Mesothelial cell of epicardium (in vitro differentiated cells): ENCODE results near the gene ISOC2. TPM values are rescaled to one million over a fixed set of nuclear protein-coding genes. Genes with fewer than 3 reads are reported as not detected.

Source experiments
- DNase-seq, 2 experiments: peaks; one replicate each; pipeline ENCODE4 v3.0.0; 2021; ENCODE audit warnings: low spot score in 2 of 2; ENCODE audit not compliant: unreplicated experiment in 2 of 2
- H3K27ac Mint-ChIP-seq: 2 replicates; pipeline ENCODE4 v1.8.0; 2021; ENCODE audit warnings: mixed read lengths
- H3K27me3 Mint-ChIP-seq: 2 replicates; pipeline ENCODE4 v1.8.0; 2021; ENCODE audit warnings: low read depth, mixed read lengths
- H3K36me3 Mint-ChIP-seq: 2 replicates; pipeline ENCODE4 v1.8.0; 2021; ENCODE audit warnings: mixed read lengths
- H3K4me1 Mint-ChIP-seq: 2 replicates; pipeline ENCODE4 v1.8.0; 2021; ENCODE audit warnings: mixed read lengths
- H3K4me3 Mint-ChIP-seq: 2 replicates; pipeline ENCODE4 v1.8.0; 2021; ENCODE audit warnings: mild to moderate bottlenecking, moderate library complexity, mixed read lengths
- H3K9me3 Mint-ChIP-seq: 2 replicates; pipeline ENCODE4 v1.8.0; 2021; ENCODE audit warnings: mixed read lengths
- CTCF ChIP-seq: fragments of 200-600 bp; sonication (generic); IDR thresholded peaks from one replicate; pipeline ENCODE4 v1.5.0; 2021; ENCODE audit warnings: antibody characterized with exemption; ENCODE audit not compliant: unreplicated experiment
- total RNA-seq: library from RNA; stranded (reverse); gene quantifications from 3 replicates; pipeline ENCODE4 v1.2.1, GENCODE V29; 2021

ISOC2 gene
- total RNA-seq, 1 donor from 2014 or later, result 35.0 TPM

- Mint-ChIP-seq H3K36me3 (no peaks in the 10 kb centered on the region), H3K4me1 (peaks cover 3% of the 10 kb centered on the region), H3K27me3 (peaks cover 37% of the 10 kb centered on the region), H3K9me3 (no peaks in the 10 kb centered on the region), H3K4me3 (no peak overlapping the region), H3K27ac (no peak overlapping the region)
- TF ChIP-seq CTCF, result peak; percentile 68
- DNase-seq, result no peak
These were observed 6.6 kb upstream of the ISOC2 start for GRCh38 chr19:55468054-55468393.

- peaks cover 3% of the 10 kb centered on the region for H3K4me1 Mint-ChIP-seq
- DNase-seq, result peak in 1 of 2 experiments; percentile 82
- H3K9me3 Mint-ChIP-seq, result no peaks in the 10 kb centered on the region
- peaks cover 41% of the 10 kb centered on the region for H3K27me3 Mint-ChIP-seq
- no peak overlapping the region for H3K27ac Mint-ChIP-seq
- no peaks in the 10 kb centered on the region for H3K36me3 Mint-ChIP-seq
- peak; percentile 99 for TF ChIP-seq CTCF
- no peak overlapping the region for H3K4me3 Mint-ChIP-seq
These were observed 6.0 kb upstream of the ISOC2 start for GRCh38 chr19:55467236-55468053.

- Mint-ChIP-seq H3K27me3 (peaks cover 46% of the 10 kb centered on the region), H3K4me3 (no peak overlapping the region), H3K9me3 (no peaks in the 10 kb centered on the region)
These were observed 4.8 kb upstream of the ISOC2 start for GRCh38 chr19:55466241-55466614.

GRCh38 chr19:55465460-55466240, 4.2 kb upstream of the ISOC2 start:
- DNase-seq, result no peak
- Mint-ChIP-seq H3K9me3 (no peaks in the 10 kb centered on the region), H3K27me3 (peaks cover 46% of the 10 kb centered on the region), H3K27ac (no peak overlapping the region), H3K4me1 (peaks cover 14% of the 10 kb centered on the region), H3K4me3 (no peak overlapping the region), H3K36me3 (no peaks in the 10 kb centered on the region)
- TF ChIP-seq CTCF, result no peak

More at GRCh38 chr19:55466241-55466614, 4.8 kb upstream of the ISOC2 start:
- DNase-seq, result no peak
- no peak overlapping the region for H3K27ac Mint-ChIP-seq
- no peaks in the 10 kb centered on the region for H3K36me3 Mint-ChIP-seq
- TF ChIP-seq CTCF, result no peak
- H3K4me1 Mint-ChIP-seq, result peaks cover 10% of the 10 kb centered on the region

GRCh38 chr19:55464662-55465054, 3.2 kb upstream of the ISOC2 start, which contains the start of gene C19orf85:
Gene C19orf85 (minus strand): TSS chr19:55464751. CDS start chr19:55464554, 197 bp downstream.
- no peaks in the 10 kb centered on the region for H3K9me3 Mint-ChIP-seq
- TF ChIP-seq CTCF, result no peak
- peaks cover 24% of the 10 kb centered on the region for H3K4me1 Mint-ChIP-seq
- H3K27ac Mint-ChIP-seq, result no peak within 1 kb of the TSS
- H3K4me3 Mint-ChIP-seq, result no peak within 1 kb of the TSS
- peaks cover 46% of the 10 kb centered on the region for H3K27me3 Mint-ChIP-seq
- H3K36me3 Mint-ChIP-seq, result no peaks in the 10 kb centered on the region
- DNase-seq, result no peak
